ENCODE measurements around the gene SLC5A2. TPM values are rescaled to one million over a fixed set of nuclear protein-coding genes. Genes with fewer than 3 reads are reported as not detected.

SLC5A2 gene
- total RNA-seq, 1 experiment from 2014 or later: 0.11 TPM

DNA sequence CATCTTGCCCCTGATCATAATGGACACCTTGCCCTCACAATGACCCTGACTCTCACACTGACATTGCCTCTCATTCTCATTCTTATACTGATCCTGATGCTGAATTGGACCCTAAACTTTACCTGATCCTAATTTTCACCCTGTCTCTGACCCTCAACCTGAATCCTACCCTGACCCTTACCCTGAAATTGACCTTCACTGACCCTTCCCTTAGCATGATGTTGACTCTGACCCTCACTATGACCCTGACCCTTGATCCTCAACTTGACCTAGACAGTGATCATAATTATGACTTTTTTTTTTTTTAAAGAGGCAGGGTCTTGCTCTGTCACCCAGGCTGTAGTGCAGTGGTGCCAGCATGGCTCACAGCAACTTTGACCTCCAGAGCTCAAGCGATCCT, 48.2 kb downstream of the SLC5A2 start:
- no peaks in the 10 kb centered on the region for H3K9me2 ChIP-seq (replicated peaks; ENCODE audit: low read length)
- ChIA-PET CTCF (no interaction called here), POLR2A (ENCODE audit: unreplicated experiment) (no interaction called here)
- peaks cover 14% of the 10 kb centered on the region; the same call in 1 of the 2 replicates for H3K27me3 ChIP-seq (ENCODE audit: low read length)
- no peak overlapping the region for H3K27ac ChIP-seq (ENCODE audit: low read length)
- ATAC-seq: no peak
- H3K4me1 ChIP-seq (ENCODE audit: insufficient read depth, low read length): no peaks in the 10 kb centered on the region
- no peak overlapping the region for H2AFZ ChIP-seq (ENCODE audit: low read length)
- no peak overlapping the region for H3K4me3 ChIP-seq (ENCODE audit: low read length)
- intact Hi-C loops (cut with micrococcal nuclease): no loop called here
- no peak for TF ChIP-seq EZH2phosphoT487 (IDR thresholded peaks at IDR 0.05; ENCODE audit: borderline replicate concordance, low read length)
- TF ChIP-seq, protein P1, sequence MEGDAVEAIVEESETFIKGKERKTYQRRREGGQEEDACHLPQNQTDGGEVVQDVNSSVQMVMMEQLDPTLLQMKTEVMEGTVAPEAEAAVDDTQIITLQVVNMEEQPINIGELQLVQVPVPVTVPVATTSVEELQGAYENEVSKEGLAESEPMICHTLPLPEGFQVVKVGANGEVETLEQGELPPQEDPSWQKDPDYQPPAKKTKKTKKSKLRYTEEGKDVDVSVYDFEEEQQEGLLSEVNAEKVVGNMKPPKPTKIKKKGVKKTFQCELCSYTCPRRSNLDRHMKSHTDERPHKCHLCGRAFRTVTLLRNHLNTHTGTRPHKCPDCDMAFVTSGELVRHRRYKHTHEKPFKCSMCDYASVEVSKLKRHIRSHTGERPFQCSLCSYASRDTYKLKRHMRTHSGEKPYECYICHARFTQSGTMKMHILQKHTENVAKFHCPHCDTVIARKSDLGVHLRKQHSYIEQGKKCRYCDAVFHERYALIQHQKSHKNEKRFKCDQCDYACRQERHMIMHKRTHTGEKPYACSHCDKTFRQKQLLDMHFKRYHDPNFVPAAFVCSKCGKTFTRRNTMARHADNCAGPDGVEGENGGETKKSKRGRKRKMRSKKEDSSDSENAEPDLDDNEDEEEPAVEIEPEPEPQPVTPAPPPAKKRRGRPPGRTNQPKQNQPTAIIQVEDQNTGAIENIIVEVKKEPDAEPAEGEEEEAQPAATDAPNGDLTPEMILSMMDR (conservative IDR thresholded peaks at IDR 0.05; ENCODE audit: low read depth, low read length): no peak
- no peaks in the 10 kb centered on the region for H3F3A ChIP-seq (ENCODE audit: low read length, unreplicated experiment)
- no peak overlapping the region for H3K9ac ChIP-seq (ENCODE audit: low read length)
- no peaks in the 10 kb centered on the region for H3K9me3 ChIP-seq (ENCODE audit: low read length)
- no peak overlapping the region for H3K4me2 ChIP-seq (ENCODE audit: low read length)
- no TSS peak for BruUV-seq (replicated peaks)
- DNase-seq: no peak
- H3K79me2 ChIP-seq (ENCODE audit: low read length): no peaks in the 10 kb centered on the region
- H3K36me3 ChIP-seq (ENCODE audit: low read depth, low read length): no peaks in the 10 kb centered on the region
- H4K20me1 ChIP-seq (ENCODE audit: low read length): no peaks in the 10 kb centered on the region

DNA sequence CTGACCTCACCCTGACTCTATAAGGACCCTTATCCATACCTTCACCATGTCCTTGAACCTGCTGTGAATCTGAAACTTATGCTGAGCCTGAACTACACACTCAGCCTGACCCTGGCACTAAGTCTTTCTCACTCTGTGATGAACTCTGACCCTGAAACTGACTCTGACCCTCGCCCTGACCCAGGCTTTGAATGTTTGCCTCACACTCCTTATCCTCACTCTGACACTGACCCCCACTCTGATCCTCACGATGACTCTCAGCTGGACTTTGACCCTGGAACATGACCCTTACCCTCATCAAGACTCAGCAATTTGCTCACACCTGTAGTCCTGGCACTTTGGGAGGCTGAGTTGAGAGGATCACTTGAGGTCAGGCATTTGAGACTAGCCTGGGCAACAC, 49.2 kb downstream of the SLC5A2 start:
- H3K9me2 ChIP-seq (replicated peaks; ENCODE audit: low read length): no peaks in the 10 kb centered on the region
- no peaks in the 10 kb centered on the region for H4K20me1 ChIP-seq (ENCODE audit: low read length)
- H3K9me3 ChIP-seq (ENCODE audit: low read length): no peaks in the 10 kb centered on the region
- no peak overlapping the region for H3K4me3 ChIP-seq (ENCODE audit: low read length)
- no peaks in the 10 kb centered on the region for H3K36me3 ChIP-seq (ENCODE audit: low read depth, low read length)
- DNase-seq: no peak
- no TSS peak for BruUV-seq (replicated peaks)
- ATAC-seq: no peak
- CTCF ChIA-PET: no interaction called here
- H3F3A ChIP-seq (ENCODE audit: low read length, unreplicated experiment): no peaks in the 10 kb centered on the region
- TF ChIP-seq EZH2phosphoT487 (IDR thresholded peaks at IDR 0.05; ENCODE audit: borderline replicate concordance, low read length): no peak
- TF ChIP-seq, protein P1 (conservative IDR thresholded peaks at IDR 0.05; ENCODE audit: low read depth, low read length): no peak
- TF ChIP-seq EZH2 (IDR thresholded peaks at IDR 0.05; ENCODE audit: low read length, unreplicated experiment): no peak
- no peaks in the 10 kb centered on the region for H3K4me1 ChIP-seq (ENCODE audit: insufficient read depth, low read length)
- H3K79me2 ChIP-seq (ENCODE audit: low read length): no peaks in the 10 kb centered on the region
- H3K27me3 ChIP-seq (ENCODE audit: low read length): peaks cover 14% of the 10 kb centered on the region; the same call in 1 of the 2 replicates
- no peak overlapping the region for H2AFZ ChIP-seq (ENCODE audit: low read length)
- no peak overlapping the region for H3K9ac ChIP-seq (ENCODE audit: low read length)
- H3K4me2 ChIP-seq (ENCODE audit: low read length): no peak overlapping the region
- H3K27ac ChIP-seq (ENCODE audit: low read length): no peak overlapping the region
- POLR2A ChIA-PET (ENCODE audit: unreplicated experiment): no interaction called here
- intact Hi-C loops (cut with micrococcal nuclease): no loop called here

- no peaks in the 10 kb centered on the region for H3F3A ChIP-seq (ENCODE audit: low read length, unreplicated experiment)
- POLR2A ChIA-PET (ENCODE audit: unreplicated experiment): no interaction called here
Measured at GRCh38 chr16:31532896-31533295, 50.0 kb downstream of the SLC5A2 start.

More at GRCh38 chr16:31532896-31533295, 50.0 kb downstream of the SLC5A2 start:
- BruUV-seq (replicated peaks): no TSS peak
- Histone ChIP-seq H3K4me3 (ENCODE audit: low read length) (no peak overlapping the region), H3K27me3 (ENCODE audit: low read length) (peaks cover 9% of the 10 kb centered on the region; the same call in 1 of the 2 replicates), H3K4me1 (ENCODE audit: insufficient read depth, low read length) (no peaks in the 10 kb centered on the region), H3K9me3 (ENCODE audit: low read length) (no peaks in the 10 kb centered on the region), H2AFZ (ENCODE audit: low read length) (no peak overlapping the region), H3K79me2 (ENCODE audit: low read length) (no peaks in the 10 kb centered on the region), H3K27ac (ENCODE audit: low read length) (no peak overlapping the region), H4K20me1 (ENCODE audit: low read length) (no peaks in the 10 kb centered on the region), H3K9ac (ENCODE audit: low read length) (no peak overlapping the region), H3K9me2 (replicated peaks; ENCODE audit: low read length) (no peaks in the 10 kb centered on the region), H3K4me2 (ENCODE audit: low read length) (no peak overlapping the region), H3K36me3 (ENCODE audit: low read depth, low read length) (no peaks in the 10 kb centered on the region)
- ATAC-seq: no peak
- intact Hi-C loops (cut with micrococcal nuclease): no loop called here
- no peak for DNase-seq
- CTCF ChIA-PET: no interaction called here
- no peak for TF ChIP-seq EZH2 (IDR thresholded peaks at IDR 0.05; ENCODE audit: low read length, unreplicated experiment)
- no peak for TF ChIP-seq EZH2phosphoT487 (IDR thresholded peaks at IDR 0.05; ENCODE audit: borderline replicate concordance, low read length)
- TF ChIP-seq, protein P1 (conservative IDR thresholded peaks at IDR 0.05; ENCODE audit: low read depth, low read length): no peak
